Measurements from ENCODE around the gene UGT8.
"Not testable (repeated sequence)": the region's sequence is repeated elsewhere in the genome, so short reads cannot be mapped to it uniquely, and the experiment has no call there.

Gene UGT8

GRCh38 chr4:114598191-114599121, at the start of gene UGT8:
UGT8 (plus strand) TSS chr4:114598807; CDS start chr4:114622881, 24,074 bp downstream.
- peak; percentile 80 for DNase-seq (ENCODE audit: low spot score)

GRCh38 chr4:114549638-114550037, 49.0 kb upstream of the UGT8 start:
- DNase-seq (ENCODE audit: low spot score) = no peak

- DNase-seq (ENCODE audit: low spot score) = no peak
Observed at GRCh38 chr4:114558446-114559020, 40.1 kb upstream of the UGT8 start.

- no peak for DNase-seq (ENCODE audit: low spot score)
Observed at GRCh38 chr4:114561590-114561989, 37.0 kb upstream of the UGT8 start.

GRCh38 chr4:114562176-114562904, 36.3 kb upstream of the UGT8 start:
- DNase-seq (ENCODE audit: low spot score) = no peak

GRCh38 chr4:114563536-114564315, 34.9 kb upstream of the UGT8 start:
- no peak for DNase-seq (ENCODE audit: low spot score)

GRCh38 chr4:114577386-114577785, 21.2 kb upstream of the UGT8 start:
- DNase-seq (ENCODE audit: low spot score) = no peak

- no peak for DNase-seq (ENCODE audit: low spot score)
Observed at GRCh38 chr4:114582621-114583020, 16.0 kb upstream of the UGT8 start.

- DNase-seq (ENCODE audit: low spot score) = no peak
Observed at GRCh38 chr4:114588305-114588704, 10.3 kb upstream of the UGT8 start.

GRCh38 chr4:114590360-114590759, 8.2 kb upstream of the UGT8 start:
- not testable (repeated sequence) for DNase-seq (ENCODE audit: low spot score)

GRCh38 chr4:114593526-114593925, 5.1 kb upstream of the UGT8 start:
- DNase-seq (ENCODE audit: low spot score) = no peak

GRCh38 chr4:114595207-114595606, 3.4 kb upstream of the UGT8 start:
- DNase-seq (ENCODE audit: low spot score) = no peak

- no peak for DNase-seq (ENCODE audit: low spot score)
Observed at GRCh38 chr4:114595921-114596320, 2.7 kb upstream of the UGT8 start.

GRCh38 chr4:114597410-114598115, 1.0 kb upstream of the UGT8 start:
- no peak for DNase-seq (ENCODE audit: low spot score)

- peak; percentile 67 for DNase-seq (ENCODE audit: low spot score)
Observed at GRCh38 chr4:114599231-114599902, 760 bp downstream of the UGT8 start.

GRCh38 chr4:114599903-114600552, 1.4 kb downstream of the UGT8 start:
- no peak for DNase-seq (ENCODE audit: low spot score)

- no peak for DNase-seq (ENCODE audit: low spot score)
Observed at GRCh38 chr4:114600672-114601071, 2.1 kb downstream of the UGT8 start.

GRCh38 chr4:114601304-114602052, 2.9 kb downstream of the UGT8 start:
- DNase-seq (ENCODE audit: low spot score) = no peak

- no peak for DNase-seq (ENCODE audit: low spot score)
Observed at GRCh38 chr4:114603497-114603896, 4.9 kb downstream of the UGT8 start.

All from ecto neural progenitor cell (in vitro differentiated cells).